Activated T-helper 2 cell treated with anti-CD3 and anti-CD28 coated beads, Interferon-gamma antibody, Interleukin-2, Interleukin-4, amounts not matched to agents 10 μg/mL and 5 μg/mL and 100 μg/mL, durations not matched to agents 14 hours and 24 hours and 36 hours (primary cell): ENCODE data around the gene LPCAT1. TPM values are rescaled to one million over a fixed set of nuclear protein-coding genes. Genes with fewer than 3 reads are reported as not detected.

Experiments
- DNase-seq: peaks from one replicate; pipeline ENCODE4 v3.0.0; 2021; ENCODE audit warnings: low spot score
- H3K27ac Mint-ChIP-seq: one replicate; pipeline ENCODE4 v1.8.0; 2021; ENCODE audit warnings: mixed read lengths
- H3K27me3 Mint-ChIP-seq: one replicate; pipeline ENCODE4 v1.8.0; 2021; ENCODE audit warnings: low read depth, mixed read lengths
- H3K36me3 Mint-ChIP-seq: one replicate; pipeline ENCODE4 v1.8.0; 2021; ENCODE audit warnings: low read depth, mixed read lengths
- H3K4me1 Mint-ChIP-seq: one replicate; pipeline ENCODE4 v1.8.0; 2021; ENCODE audit warnings: low read depth, mixed read lengths
- H3K4me3 Mint-ChIP-seq: one replicate; pipeline ENCODE4 v1.8.0; 2021; ENCODE audit warnings: low read depth, mild to moderate bottlenecking, moderate library complexity, mixed read lengths
- H3K9me3 Mint-ChIP-seq: one replicate; pipeline ENCODE4 v1.8.0; 2021; ENCODE audit warnings: mixed read lengths
- intact Hi-C: fragments of 100-400 bp; cut with micrococcal nuclease; formaldehyde crosslinking; loops from one replicate; pipeline ENCODE4 v1.15.1; 2023
- total RNA-seq: library from RNA; stranded (reverse); gene quantifications from 2 replicates; pipeline ENCODE4 v1.2.3, GENCODE V29; 2022

Gene LPCAT1
- total RNA-seq, 1 donor from 2014 or later = 78.4 TPM

DNA sequence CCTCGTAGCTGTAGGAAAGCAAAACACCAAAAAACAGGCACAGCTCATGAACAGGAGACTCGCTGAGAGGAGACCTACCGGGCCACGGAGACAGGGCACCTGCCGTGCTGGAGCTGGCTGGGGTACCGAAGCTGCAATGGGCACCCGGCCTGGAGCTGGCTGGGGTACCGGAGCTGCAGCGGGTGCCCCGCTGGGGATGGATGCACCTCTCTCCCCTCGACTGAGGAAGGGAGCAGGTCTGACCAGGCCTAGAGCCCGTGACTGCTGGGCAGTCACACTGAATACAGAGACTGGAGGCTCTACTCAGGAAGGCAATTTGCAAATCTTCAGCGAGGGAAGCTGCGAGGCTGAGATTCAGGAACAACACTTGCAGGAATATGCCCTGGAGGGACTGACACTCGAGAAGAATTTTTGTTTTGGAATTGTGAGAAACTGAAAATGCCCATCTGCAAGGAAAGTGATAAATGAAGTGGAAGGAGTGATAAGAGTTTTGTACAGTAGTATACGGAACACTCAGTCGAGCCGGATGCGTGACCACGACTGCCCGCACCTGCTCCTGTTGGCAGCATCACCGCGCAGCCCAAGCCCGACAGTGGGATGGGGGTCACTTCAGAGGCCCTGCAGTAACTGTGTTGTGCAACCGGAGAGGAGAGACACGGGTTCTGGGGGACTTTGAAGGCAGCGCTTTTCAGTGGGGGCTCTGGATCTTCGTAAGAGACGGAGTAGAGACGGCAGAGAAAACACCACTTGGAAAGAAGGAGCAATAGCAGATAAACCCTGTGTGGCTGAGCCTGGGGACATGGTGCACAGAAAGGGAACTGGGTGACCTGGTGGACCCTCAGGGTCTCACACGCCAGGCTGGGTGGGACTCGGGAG lies 27.9 kb upstream of the LPCAT1 start:
- Mint-ChIP-seq H3K9me3 (no peaks in the 10 kb centered on the region), H3K27me3 (no peaks in the 10 kb centered on the region), H3K27ac (no peak overlapping the region), H3K4me1 (no peaks in the 10 kb centered on the region), H3K4me3 (no peak overlapping the region), H3K36me3 (no peaks in the 10 kb centered on the region)
- intact Hi-C loops = no loop called here
- no peak for DNase-seq

DNA sequence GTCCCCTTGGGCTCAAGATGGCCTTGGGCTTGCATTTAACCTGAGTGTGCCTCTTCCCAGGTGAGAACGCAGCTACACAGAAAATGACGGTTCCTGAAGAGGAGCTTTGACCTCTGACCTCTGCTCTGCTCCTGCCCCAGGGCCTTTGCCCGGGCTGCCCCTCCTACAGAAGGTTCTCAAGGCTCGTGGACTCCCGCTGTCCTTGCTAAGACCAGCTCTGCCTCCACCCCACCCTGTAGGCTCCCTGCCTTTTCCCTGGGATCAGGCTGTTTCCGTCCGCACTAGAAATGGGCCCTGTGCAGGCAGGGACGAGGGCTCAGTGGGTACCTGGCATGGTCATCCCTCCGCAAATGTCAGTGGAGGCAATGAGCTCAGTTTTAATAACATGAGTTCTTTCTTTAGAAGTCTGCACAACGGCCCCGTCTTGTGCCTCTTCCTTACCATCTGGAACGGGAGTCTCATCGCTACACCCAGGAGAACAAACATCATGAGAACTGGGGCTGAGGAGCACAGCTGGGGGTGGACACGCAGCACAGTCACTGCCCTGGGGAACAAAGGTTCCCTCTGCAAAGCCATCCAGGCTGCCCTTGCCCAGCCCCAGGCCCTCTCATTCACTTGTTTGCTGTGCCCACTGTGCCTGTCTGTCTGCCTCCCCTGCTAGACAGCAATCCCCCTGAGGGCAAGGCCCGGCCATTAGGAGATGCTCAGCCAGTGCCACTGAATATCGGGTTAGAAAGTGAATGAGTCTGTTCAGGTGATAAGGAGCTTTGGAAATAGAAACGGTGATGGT lies 26.7 kb upstream of the LPCAT1 start:
- H3K36me3 Mint-ChIP-seq = no peaks in the 10 kb centered on the region
- no peaks in the 10 kb centered on the region for H3K9me3 Mint-ChIP-seq
- H3K4me3 Mint-ChIP-seq = no peak overlapping the region
- intact Hi-C loops = no loop called here
- no peak overlapping the region for H3K27ac Mint-ChIP-seq
- DNase-seq = no peak
- H3K27me3 Mint-ChIP-seq = no peaks in the 10 kb centered on the region
- no peaks in the 10 kb centered on the region for H3K4me1 Mint-ChIP-seq

GRCh38 chr5:1549475-1550030 lies 25.8 kb upstream of the LPCAT1 start:
- Mint-ChIP-seq H3K27ac (no peak overlapping the region), H3K4me1 (no peaks in the 10 kb centered on the region), H3K36me3 (no peaks in the 10 kb centered on the region), H3K9me3 (no peaks in the 10 kb centered on the region), H3K4me3 (no peak overlapping the region), H3K27me3 (no peaks in the 10 kb centered on the region)
- no peak for DNase-seq
- intact Hi-C loops = no loop called here

DNA sequence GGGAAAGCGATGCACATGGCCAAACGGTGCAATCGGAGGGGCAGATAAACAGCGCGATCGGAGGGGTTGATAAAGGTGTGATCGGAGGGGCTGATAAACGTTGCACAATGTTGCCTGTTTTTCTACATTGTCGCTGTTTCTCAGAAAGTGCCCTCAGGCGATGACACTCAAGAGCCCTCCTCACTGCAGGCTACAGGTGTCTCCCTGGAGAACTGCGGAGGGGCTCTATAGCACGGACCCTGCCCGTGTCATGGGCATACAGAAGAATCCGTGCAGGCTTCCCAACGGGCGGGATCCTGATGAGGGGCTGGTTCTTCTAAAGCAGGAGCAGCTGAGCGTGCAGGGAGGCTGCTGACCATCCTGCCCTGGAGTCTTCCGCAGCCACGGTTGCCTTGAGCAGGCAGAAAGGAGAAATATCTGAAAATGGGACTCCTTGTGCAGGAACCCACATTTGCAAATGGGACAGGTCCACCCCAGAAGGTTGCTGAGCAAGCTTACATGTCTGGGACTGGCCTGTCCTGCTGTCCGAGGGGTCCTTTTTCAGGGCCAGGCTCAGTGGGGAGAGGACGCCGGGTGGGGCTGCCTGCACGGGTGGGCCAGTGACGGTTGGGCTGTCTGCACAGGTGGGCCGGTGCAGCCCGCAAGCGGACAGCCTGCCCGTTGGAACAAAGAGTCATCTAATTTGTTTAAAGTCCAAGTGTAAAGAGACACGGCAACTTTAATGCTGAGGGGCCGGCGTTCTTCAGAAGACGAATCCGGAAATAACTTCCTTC lies 25.1 kb upstream of the LPCAT1 start:
- no peak overlapping the region for H3K27ac Mint-ChIP-seq
- H3K4me3 Mint-ChIP-seq = no peak overlapping the region
- no peak for DNase-seq
- H3K27me3 Mint-ChIP-seq = no peaks in the 10 kb centered on the region
- intact Hi-C loops = no loop called here
- no peaks in the 10 kb centered on the region for H3K4me1 Mint-ChIP-seq
- no peaks in the 10 kb centered on the region for H3K36me3 Mint-ChIP-seq
- no peaks in the 10 kb centered on the region for H3K9me3 Mint-ChIP-seq

- no peak for DNase-seq
- no peaks in the 10 kb centered on the region for H3K9me3 Mint-ChIP-seq
- H3K27me3 Mint-ChIP-seq = no peaks in the 10 kb centered on the region
- no peak overlapping the region for H3K27ac Mint-ChIP-seq
- no peak overlapping the region for H3K4me3 Mint-ChIP-seq
- intact Hi-C loops = no loop called here
- no peaks in the 10 kb centered on the region for H3K36me3 Mint-ChIP-seq
- H3K4me1 Mint-ChIP-seq = no peaks in the 10 kb centered on the region
Observed at GRCh38 chr5:1547655-1548054, 23.9 kb upstream of the LPCAT1 start.

DNA sequence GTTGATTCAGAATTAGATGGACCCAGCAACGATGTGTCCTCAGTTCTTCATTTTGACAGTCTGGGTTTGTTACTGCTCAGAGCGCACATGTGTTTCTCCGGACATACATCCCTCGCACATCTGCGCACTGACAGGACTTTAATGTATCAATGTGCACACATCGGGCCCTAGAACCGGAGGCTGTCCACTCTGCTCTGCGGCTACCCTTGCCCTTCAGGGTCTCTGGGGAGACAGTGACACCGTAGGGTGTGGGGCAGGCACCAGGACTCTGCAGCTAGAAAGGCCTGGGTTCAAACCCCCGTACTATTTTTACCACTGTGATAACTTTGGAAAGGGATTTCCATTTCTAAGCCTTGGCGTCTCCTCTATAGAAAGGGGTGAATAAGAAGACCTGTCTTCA lies 23.5 kb upstream of the LPCAT1 start:
- no peak for DNase-seq
- H3K4me3 Mint-ChIP-seq = no peak overlapping the region

DNA sequence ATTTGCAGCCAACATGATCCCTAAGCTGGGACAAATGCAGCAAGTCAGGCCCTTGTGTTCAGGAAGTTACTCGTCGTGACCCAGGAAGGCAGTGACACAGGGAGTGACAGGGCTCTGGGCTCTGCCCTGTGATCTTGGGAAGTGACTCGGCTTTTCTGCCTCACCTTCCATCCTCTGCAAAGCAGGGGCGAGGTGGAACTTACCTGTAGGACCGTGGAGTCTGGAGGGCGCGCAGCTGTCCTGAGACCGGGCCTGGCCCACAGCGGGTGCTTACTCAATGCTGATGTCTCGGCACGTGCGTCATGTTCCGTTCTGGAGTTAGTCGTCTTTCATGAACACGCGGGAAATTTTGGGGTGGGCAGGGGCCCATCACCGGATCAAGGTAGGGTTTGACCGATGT lies 22.8 kb upstream of the LPCAT1 start:
- H3K36me3 Mint-ChIP-seq = no peaks in the 10 kb centered on the region
- no peaks in the 10 kb centered on the region for H3K9me3 Mint-ChIP-seq
- H3K4me3 Mint-ChIP-seq = no peak overlapping the region
- DNase-seq = no peak
- H3K27ac Mint-ChIP-seq = no peak overlapping the region
- H3K27me3 Mint-ChIP-seq = no peaks in the 10 kb centered on the region
- H3K4me1 Mint-ChIP-seq = no peaks in the 10 kb centered on the region
- intact Hi-C loops = no loop called here

More for the DNA sequence above, 23.5 kb upstream of the LPCAT1 start:
- intact Hi-C loops = no loop called here
- H3K27ac Mint-ChIP-seq = no peak overlapping the region
- no peaks in the 10 kb centered on the region for H3K9me3 Mint-ChIP-seq
- H3K4me1 Mint-ChIP-seq = no peaks in the 10 kb centered on the region
- H3K27me3 Mint-ChIP-seq = no peaks in the 10 kb centered on the region
- H3K36me3 Mint-ChIP-seq = no peaks in the 10 kb centered on the region

DNA sequence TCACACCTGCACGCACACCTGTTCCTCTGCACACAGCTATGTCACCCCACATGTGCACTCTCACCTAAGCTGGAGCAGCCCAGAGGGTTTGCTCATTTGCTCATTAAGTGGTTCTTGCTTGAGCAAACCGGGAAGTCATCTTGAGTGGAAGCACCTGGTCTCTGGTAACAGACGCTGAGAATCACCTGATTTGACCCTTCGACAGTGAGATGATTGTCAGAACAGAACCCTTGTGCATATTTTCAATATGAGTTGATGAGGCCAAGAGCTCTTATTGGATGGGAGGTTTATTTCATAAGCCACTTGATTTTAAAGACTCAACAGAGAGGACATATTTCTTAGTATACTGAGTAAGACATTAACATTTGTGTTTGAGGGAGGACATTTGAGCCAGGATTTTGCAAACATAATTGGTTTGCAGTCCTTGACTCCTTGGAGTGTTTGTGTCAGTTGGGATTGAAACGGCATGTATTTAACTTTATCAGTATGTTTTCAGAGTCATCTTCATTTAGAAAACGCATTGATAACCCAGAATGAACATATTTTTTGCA lies 22.1 kb upstream of the LPCAT1 start:
- Mint-ChIP-seq H3K36me3 (no peaks in the 10 kb centered on the region), H3K27me3 (no peaks in the 10 kb centered on the region), H3K4me1 (no peaks in the 10 kb centered on the region), H3K27ac (no peak overlapping the region), H3K4me3 (no peak overlapping the region), H3K9me3 (no peaks in the 10 kb centered on the region)
- intact Hi-C loops = no loop called here
- no peak for DNase-seq

GRCh38 chr5:1545126-1545804 lies 21.5 kb upstream of the LPCAT1 start:
- no peaks in the 10 kb centered on the region for H3K9me3 Mint-ChIP-seq
- H3K4me1 Mint-ChIP-seq = no peaks in the 10 kb centered on the region
- H3K36me3 Mint-ChIP-seq = no peaks in the 10 kb centered on the region

GRCh38 chr5:1544294-1544961 lies 20.7 kb upstream of the LPCAT1 start:
- Mint-ChIP-seq H3K9me3 (no peaks in the 10 kb centered on the region), H3K27me3 (no peaks in the 10 kb centered on the region), H3K27ac (no peak overlapping the region), H3K36me3 (no peaks in the 10 kb centered on the region), H3K4me3 (no peak overlapping the region), H3K4me1 (no peaks in the 10 kb centered on the region)
- no peak for DNase-seq
- intact Hi-C loops = no loop called here

More at GRCh38 chr5:1545126-1545804, 21.5 kb upstream of the LPCAT1 start:
- no peaks in the 10 kb centered on the region for H3K27me3 Mint-ChIP-seq
- DNase-seq = no peak
- no peak overlapping the region for H3K27ac Mint-ChIP-seq
- intact Hi-C loops = no loop called here
- no peak overlapping the region for H3K4me3 Mint-ChIP-seq

- intact Hi-C loops = no loop called here
- Mint-ChIP-seq H3K4me3 (no peak overlapping the region), H3K27ac (no peak overlapping the region), H3K4me1 (no peaks in the 10 kb centered on the region), H3K27me3 (no peaks in the 10 kb centered on the region), H3K36me3 (no peaks in the 10 kb centered on the region), H3K9me3 (no peaks in the 10 kb centered on the region)
- no peak for DNase-seq
Observed at GRCh38 chr5:1543398-1544293, 19.9 kb upstream of the LPCAT1 start.
